Neural crest cell (in vitro differentiated cells): Measurements from ENCODE around the gene NOBOX. TPM values are rescaled to one million over a fixed set of nuclear protein-coding genes. Genes with fewer than 3 reads are reported as not detected.
A peak's percentile ranks its signal among the peaks of the same experiment; 100 is the strongest.
"Not testable (repeated sequence)": the region's sequence is repeated elsewhere in the genome, so short reads cannot be mapped to it uniquely, and the experiment has no call there.

ENCODE experiments used
- DNase-seq: peaks from one replicate; pipeline ENCODE4 v3.0.0; 2021; ENCODE audit warnings: low read depth, mixed read lengths, low spot score
- H3K27ac Mint-ChIP-seq: one replicate; pipeline ENCODE4 v1.8.0; 2021; ENCODE audit warnings: mild to moderate bottlenecking, mixed read lengths; ENCODE audit not compliant: unreplicated experiment
- H3K27me3 Mint-ChIP-seq: 2 replicates; pipeline ENCODE4 v1.8.0; 2021; ENCODE audit warnings: low read depth, mild to moderate bottlenecking, mixed read lengths
- H3K36me3 Mint-ChIP-seq: 2 replicates; pipeline ENCODE4 v1.8.0; 2021; ENCODE audit warnings: low read depth, mild to moderate bottlenecking, mixed read lengths
- H3K4me1 Mint-ChIP-seq: 2 replicates; pipeline ENCODE4 v1.8.0; 2021; ENCODE audit warnings: mixed read lengths
- H3K4me3 Mint-ChIP-seq: one replicate; pipeline ENCODE4 v1.8.0; 2021; ENCODE audit warnings: mild to moderate bottlenecking, mixed read lengths
- H3K9me3 Mint-ChIP-seq: 2 replicates; pipeline ENCODE4 v1.8.0; 2021; ENCODE audit warnings: mixed read lengths
- total RNA-seq: library from RNA; stranded (reverse); gene quantifications from 2 replicates; pipeline ENCODE4 v1.2.1, GENCODE V29; 2021

NOBOX gene
- total RNA-seq, 1 donor from 2014 or later = not detected

DNA sequence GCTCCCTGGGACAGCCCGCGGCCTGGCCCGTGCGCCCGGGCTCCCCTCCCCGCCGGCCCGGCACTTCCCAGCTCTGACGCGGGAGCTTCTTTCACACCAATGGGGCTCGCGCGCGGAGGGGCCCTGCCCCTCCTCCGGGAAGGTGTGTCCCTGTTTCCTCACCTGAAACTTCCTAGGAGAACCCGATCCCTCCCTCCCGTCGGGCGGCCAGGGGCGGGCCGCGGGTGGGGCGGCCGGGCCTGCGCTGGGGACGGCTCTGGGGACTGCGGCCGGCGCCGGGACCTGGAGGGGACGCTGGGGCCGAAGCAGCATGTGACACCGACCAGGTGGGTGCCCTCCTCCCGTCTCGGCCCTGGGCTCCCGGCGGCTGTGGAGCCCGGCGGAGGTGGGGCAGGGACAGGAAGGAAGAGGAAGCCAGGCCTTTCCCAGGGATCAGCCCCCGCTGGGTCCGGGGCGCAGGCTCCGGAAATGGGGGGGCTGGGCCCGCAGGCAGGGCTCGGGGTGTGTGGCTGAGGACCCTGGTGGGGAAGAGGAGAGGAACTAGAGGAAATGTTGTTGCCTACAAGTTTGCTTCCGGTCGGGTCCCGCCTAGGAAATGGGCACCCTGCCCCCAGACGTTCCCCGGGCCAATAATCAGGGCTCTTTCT is 48.2 kb downstream of the NOBOX start, which contains the start of gene ARHGEF5:
ARHGEF5 (plus strand) TSS at position 227 of the 647 bp plus-strand sequence. CDS start 7,268 bp downstream, outside the sequence.
- not testable (repeated sequence) for H3K36me3 Mint-ChIP-seq, H3K4me1 Mint-ChIP-seq, DNase-seq, H3K27ac Mint-ChIP-seq, H3K9me3 Mint-ChIP-seq, H3K27me3 Mint-ChIP-seq
- peak within 1 kb of the TSS; percentile 80 for H3K4me3 Mint-ChIP-seq

DNA sequence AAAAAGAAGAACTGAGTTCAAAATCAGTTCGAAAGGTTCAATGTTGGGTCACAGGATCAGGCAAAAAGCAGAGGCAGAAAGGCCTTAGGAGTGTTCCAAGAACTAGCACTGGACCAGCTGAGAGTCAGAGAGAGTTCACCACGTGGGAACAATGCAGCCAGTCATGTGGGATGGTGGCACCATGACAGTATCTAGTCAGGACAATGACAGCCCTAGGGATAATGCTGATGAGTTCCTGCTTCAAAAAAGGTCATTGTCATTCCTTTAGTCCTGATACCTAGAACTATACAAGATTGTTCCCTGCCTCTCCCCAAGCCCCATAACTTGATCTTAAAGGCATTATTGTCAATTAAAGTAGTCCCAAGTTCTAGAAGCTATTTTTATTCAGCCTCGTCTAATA is 51.8 kb downstream of the NOBOX start:
- not testable (repeated sequence) for H3K4me1 Mint-ChIP-seq, H3K4me3 Mint-ChIP-seq, H3K9me3 Mint-ChIP-seq, H3K27ac Mint-ChIP-seq, DNase-seq, H3K27me3 Mint-ChIP-seq, H3K36me3 Mint-ChIP-seq

DNA sequence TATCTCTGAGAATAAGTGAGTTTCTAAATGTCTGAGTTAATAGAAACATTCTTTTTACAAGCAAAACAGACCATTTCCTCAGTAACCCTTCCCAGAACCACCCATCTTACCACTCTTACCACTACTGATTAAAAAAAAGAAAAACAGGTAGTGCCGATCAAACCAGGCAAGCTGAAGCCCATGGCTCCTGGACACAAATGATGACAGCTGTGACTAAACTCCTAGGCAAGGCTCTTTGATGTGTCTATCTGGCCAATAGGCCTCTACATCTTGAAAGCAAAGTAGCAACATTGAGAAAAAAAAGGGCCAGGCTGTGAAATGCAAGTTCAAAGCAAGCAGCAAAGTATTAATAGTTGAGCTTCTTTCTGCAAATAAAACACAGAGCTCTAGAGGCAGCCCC is 54.9 kb downstream of the NOBOX start:
- not testable (repeated sequence) for H3K4me3 Mint-ChIP-seq, DNase-seq, H3K36me3 Mint-ChIP-seq, H3K9me3 Mint-ChIP-seq, H3K27me3 Mint-ChIP-seq, H3K27ac Mint-ChIP-seq, H3K4me1 Mint-ChIP-seq

Other genes with a start within 250 kb of the NOBOX start
- gene CTAGE4, start 220.2 kb downstream of the NOBOX start, total RNA-seq = 0.55 TPM in 1 of 2 replicates, not detected in the other
- 0.89 and 1.2 TPM in 2 replicates for gene ARHGEF35, start 207.9 kb downstream of the NOBOX start, total RNA-seq
- gene OR2A42, start 164.1 kb downstream of the NOBOX start, total RNA-seq = 0.14 TPM in 1 of 2 replicates, not detected in the other
- gene OR2A7, start 138.9 kb downstream of the NOBOX start, total RNA-seq = 0.33 and 0.41 TPM in 2 replicates
- 0.72 TPM in 1 of 2 replicates, not detected in the other for gene CTAGE8, start 134.4 kb downstream of the NOBOX start, total RNA-seq
- 0.19 TPM in 1 of 2 replicates, not detected in the other for gene OR2A1, start 91.3 kb downstream of the NOBOX start, total RNA-seq
- 2.4 and 2.7 TPM in 2 replicates for gene ARHGEF5, start 48.3 kb downstream of the NOBOX start, total RNA-seq